ENCODE results near the gene PRAC2. TPM values are rescaled to one million over a fixed set of nuclear protein-coding genes. Genes with fewer than 3 reads are reported as not detected.
A peak's percentile ranks its signal among the peaks of the same experiment; 100 is the strongest.

The PRAC2 gene
- not detected for total RNA-seq

DNA sequence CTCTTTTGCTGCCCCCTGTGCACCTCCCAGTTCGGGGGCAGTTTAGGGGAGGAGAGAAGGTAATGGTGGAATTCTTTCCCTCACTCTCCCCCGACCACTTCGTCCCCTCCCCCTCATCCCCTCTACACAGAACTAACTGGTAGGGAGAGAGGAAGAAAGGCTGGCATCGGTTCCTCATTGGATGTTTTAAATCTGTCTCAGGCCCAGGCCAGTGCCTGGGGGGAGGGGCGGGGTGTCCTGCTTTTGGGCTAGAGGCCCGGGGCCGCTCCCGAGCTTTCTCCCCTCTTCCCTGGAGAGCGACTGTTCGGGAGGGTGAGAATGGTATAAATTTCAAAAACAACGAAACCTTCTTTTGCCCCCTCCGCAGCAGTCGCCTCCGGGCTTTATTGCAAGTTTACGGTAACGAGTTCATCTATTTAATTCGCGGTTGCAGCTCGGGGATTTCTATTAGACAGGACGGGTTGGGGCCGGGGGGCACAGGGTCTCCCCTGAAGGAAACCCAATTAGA lies at the start of gene PRAC2:
PRAC2 (plus strand) TSS at position 271 of the 508 bp plus-strand sequence. CDS start 1,226 bp downstream, outside the sequence.
- WGBS, 10 experiments: 0 to 8% (median 5%) methylated on average over 1 to 4 of the region's 21 CpGs; no CpG with 5 or more reads in 7 of the 10 experiments
- H3K4me1 ChIP-seq (replicated peaks in 1 of 2): peaks cover 0 to 9% of the 10 kb centered on the region in 2 donors
- no peak within 1 kb of the TSS for H3K4me3 ChIP-seq
- no peak within 1 kb of the TSS for H3K27ac ChIP-seq
- in situ Hi-C loops (cut with MboI; ENCODE audit: low pct_unique_long_range_greater_than_20kb in 2 of 9, low sequenced_read_pairs in 9 of 9, unreplicated experiment in 9 of 9): loop anchor here in 2 of 9 experiments (10.0 to 25.0 kb wide), 2 partner anchors 72 to 164 kb away; partner anchors contain the start of gene ATP5MC1 (in 2 of the 2)
- ATAC-seq (replicated peaks in 6 of 8): no peak

DNA sequence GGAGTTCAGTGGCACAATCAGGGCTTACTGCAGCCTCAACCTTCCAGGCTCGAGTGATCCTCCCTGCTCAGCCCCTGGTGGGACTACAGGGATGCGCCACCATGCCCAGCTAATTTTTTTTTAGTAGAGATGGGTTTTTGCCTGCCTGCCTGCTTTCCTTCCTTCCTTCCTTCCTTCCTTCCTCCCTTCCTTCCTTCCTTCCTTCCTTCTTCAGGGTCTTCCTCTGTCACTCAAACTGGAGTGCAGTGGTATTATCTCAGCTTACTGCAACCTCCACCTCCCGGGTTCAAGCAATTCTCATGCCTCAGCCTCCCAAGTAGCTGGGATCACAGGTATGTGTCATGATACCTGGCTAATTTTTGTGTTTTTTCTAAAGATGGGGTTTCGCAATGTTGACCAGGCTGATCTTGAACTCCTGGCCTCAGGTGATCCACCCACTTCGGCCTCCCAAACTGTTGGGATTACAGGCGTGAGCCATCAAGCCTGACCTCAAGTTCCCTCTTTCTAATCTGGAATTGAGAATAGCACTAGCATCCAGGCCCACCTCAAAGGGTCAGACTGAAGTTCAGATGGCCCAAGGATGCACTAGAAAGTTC lies 45.9 kb upstream of the PRAC2 start:
- no peaks in the 10 kb centered on the region for H3K4me1 ChIP-seq (replicated peaks in 1 of 2)
- no peak overlapping the region for H3K4me3 ChIP-seq
- 64 to 100% (median 80%) methylated on average over 1 to 4 of the region's 6 CpGs; no CpG with 5 or more reads in 7 of the 10 experiments for WGBS, 10 experiments
- in situ Hi-C loops (cut with MboI; ENCODE audit: low pct_unique_long_range_greater_than_20kb in 2 of 9, low sequenced_read_pairs in 9 of 9, unreplicated experiment in 9 of 9): loop anchor here in 3 of 9 experiments (10.0 to 25.0 kb wide), 2 partner anchors 108 to 210 kb away; partner anchors contain the start of gene ATP5MC1 (in 2 of the 3)
- no peak for ATAC-seq (replicated peaks in 6 of 8)
- H3K27ac ChIP-seq: no peak overlapping the region

DNA sequence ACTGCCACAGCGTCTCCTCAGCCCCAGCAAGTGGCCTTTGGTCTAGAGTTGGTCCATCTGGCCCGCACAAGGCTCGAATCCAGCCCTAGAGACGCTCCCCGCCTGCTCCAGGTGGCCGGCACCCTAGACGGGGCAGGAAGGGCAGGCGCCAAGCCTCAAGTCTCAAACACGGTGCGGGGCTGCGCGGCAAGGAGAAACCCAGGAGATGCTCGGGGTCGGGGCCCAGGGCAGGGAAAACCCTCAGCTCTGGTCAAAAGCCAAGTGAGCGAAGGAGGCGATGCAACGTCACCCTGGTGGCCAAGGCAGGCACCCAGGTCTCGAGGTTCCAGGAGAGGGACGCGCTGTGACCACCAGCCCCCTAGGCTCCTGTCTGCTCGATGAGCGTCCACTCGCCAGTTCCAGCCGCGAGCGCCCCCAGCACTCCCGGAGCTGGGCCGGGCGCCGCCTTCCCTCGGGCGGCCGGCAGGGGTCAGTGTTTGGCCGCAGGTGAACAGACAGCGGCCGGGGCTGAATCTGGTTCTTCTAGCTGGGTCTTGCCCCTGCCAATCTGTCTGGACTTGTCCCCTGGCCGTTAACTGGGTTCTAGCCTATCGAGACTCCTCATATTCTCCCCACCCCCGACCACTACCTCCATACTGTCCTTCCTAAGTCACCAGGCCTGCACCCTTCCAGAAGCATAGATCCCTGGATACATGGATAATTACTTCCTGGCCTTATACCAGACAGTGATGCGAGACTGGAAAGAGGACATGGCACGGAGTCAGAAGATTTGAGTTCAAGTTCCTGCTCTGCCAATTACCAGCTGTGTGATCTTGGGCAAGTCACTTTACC lies 44.6 kb upstream of the PRAC2 start:
- in situ Hi-C loops (cut with MboI; ENCODE audit: low pct_unique_long_range_greater_than_20kb in 2 of 9, low sequenced_read_pairs in 9 of 9, unreplicated experiment in 9 of 9): loop anchor here in 3 of 9 experiments (10.0 to 25.0 kb wide), 2 partner anchors 106 to 209 kb away; partner anchors contain the start of gene ATP5MC1 (in 2 of the 3)
- Histone ChIP-seq H3K4me1 (replicated peaks in 1 of 2) (no peaks in the 10 kb centered on the region), H3K4me3 (no peak overlapping the region), H3K27ac (no peak overlapping the region)
- ATAC-seq (replicated peaks in 6 of 8): peak; percentile 58 to 99 (median 84)
- 0 to 100% (median 44%) methylated on average over 1 to 6 of the region's 41 CpGs; no CpG with 5 or more reads in 2 of the 10 experiments for WGBS, 10 experiments

DNA sequence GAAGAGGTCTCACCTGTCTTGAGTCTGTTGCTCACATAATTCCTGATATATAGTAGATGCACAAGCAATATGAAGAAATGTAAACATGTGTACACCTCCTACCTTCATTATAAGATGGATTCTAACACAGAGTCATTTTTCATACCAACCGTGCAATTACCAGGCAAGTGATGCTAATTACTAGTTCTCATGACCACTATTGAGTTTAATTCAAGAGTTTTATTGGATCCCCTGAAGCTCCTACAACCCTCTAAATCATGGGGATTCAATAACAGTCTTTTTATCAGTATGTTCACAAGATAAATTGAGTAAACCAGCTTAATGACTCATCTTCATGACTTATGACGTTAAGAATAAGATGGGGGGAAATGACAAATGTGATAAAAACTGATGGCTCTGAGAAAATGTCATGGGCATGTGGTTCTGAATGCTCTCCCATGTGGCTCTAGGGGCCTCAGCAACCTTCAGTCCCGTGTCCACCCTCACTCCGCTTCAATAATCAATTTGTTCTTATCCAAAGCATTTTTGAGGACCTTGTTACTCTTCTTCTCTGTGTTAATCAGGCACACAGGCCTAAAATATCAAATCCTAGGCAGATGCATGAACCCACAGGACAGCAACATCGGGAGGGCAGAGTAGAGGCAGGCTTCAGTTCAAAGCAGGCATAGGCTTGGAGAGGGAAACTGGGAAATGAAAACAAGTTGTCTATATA lies 43.4 kb upstream of the PRAC2 start:
- no peak for ATAC-seq (replicated peaks in 6 of 8)
- H3K4me1 ChIP-seq (replicated peaks in 1 of 2): no peaks in the 10 kb centered on the region
- WGBS, 10 experiments: 35 to 100% (median 63%) methylated on average over 1 to 5 of the region's 5 CpGs
- H3K27ac ChIP-seq: no peak overlapping the region
- H3K4me3 ChIP-seq: no peak overlapping the region
- in situ Hi-C loops (cut with MboI; ENCODE audit: low pct_unique_long_range_greater_than_20kb in 2 of 9, low sequenced_read_pairs in 9 of 9, unreplicated experiment in 9 of 9): loop anchor here in 3 of 9 experiments (10.0 to 25.0 kb wide), 2 partner anchors 105 to 208 kb away; partner anchors contain the start of gene ATP5MC1 (in 2 of the 3)

DNA sequence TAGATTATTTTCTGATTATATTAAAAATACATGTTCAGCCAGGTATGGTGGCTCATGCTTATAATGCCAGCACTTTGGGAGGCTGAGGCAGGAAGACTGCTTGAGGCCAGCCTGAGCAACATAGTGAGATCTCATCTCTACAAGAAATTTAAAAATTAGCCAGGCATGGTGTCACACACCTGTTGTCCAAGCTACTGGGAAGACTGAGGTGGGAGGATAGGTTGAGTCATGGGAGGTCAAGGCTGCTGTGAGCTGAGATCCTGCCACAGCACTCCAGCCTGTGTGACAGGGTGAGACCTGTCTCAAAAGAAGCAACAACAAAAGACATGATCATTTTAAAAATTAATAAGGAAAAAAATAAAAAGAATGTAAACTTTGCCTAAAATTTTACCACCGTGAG lies 41.4 kb upstream of the PRAC2 start:
- Histone ChIP-seq H3K27ac (no peak overlapping the region), H3K4me3 (no peak overlapping the region), H3K4me1 (replicated peaks in 1 of 2) (no peaks in the 10 kb centered on the region)
- 50 to 100% (median 81%) methylated on average over 1 of the region's 1 CpG for WGBS, 10 experiments
- in situ Hi-C loops (cut with MboI; ENCODE audit: low pct_unique_long_range_greater_than_20kb in 2 of 9, low sequenced_read_pairs in 9 of 9, unreplicated experiment in 9 of 9): loop anchor here in 2 of 9 experiments (25.0 kb wide), 1 partner anchor 206 kb away; the partner anchor contains the start of gene ATP5MC1 (in 2 of the 2)
- no peak for ATAC-seq (replicated peaks in 6 of 8)

DNA sequence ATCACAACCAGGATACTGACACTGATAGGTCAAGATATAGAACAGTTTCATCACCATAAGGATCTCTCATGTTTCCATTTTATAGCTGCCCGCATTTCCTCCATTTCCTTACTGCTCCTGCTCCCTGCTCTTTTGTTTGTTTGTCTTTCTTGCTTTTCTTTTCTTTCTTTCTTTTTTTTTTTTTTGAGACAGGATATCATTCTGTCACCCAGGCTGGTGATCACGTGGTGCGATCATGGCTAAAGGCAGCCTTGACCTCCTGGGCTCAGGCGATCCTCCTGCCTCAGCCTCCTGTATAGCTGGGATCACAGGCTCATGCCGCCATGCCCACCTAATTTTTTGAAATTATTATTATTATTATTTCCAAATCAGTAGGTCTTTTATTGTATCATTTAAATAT lies 32.3 kb upstream of the PRAC2 start:
- no peaks in the 10 kb centered on the region for H3K4me1 ChIP-seq (replicated peaks in 1 of 2)
- no peak for ATAC-seq (replicated peaks in 6 of 8)
- in situ Hi-C loops (cut with MboI; ENCODE audit: low pct_unique_long_range_greater_than_20kb in 2 of 9, low sequenced_read_pairs in 9 of 9, unreplicated experiment in 9 of 9): loop anchor here in 2 of 9 experiments (25.0 kb wide), 1 partner anchor 197 kb away; the partner anchor contains the start of gene ATP5MC1 (in 2 of the 2)
- 71 to 96% (median 81%) methylated on average over 1 to 5 of the region's 5 CpGs; no CpG with 5 or more reads in 1 of the 10 experiments for WGBS, 10 experiments
- H3K27ac ChIP-seq: no peak overlapping the region
- no peak overlapping the region for H3K4me3 ChIP-seq

DNA sequence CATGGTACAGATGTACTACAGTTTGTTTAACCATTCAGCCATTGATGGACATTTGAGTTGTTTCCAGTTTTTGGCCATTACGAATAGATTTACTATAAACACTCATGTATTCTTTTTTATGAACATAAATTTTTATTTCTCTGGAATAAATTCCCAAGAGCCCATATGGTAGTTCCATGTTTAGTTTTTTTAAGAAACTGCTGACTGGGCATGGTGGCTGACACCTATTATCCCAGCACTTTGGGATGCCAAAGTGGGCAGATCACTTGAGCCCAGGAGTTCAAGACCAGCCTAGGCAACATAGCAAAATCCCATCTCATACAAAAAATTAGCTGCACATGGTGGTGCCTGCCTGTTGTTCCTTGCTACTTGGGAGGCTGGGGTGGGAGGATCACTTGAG lies 30.9 kb upstream of the PRAC2 start:
- in situ Hi-C loops (cut with MboI; ENCODE audit: low pct_unique_long_range_greater_than_20kb in 2 of 9, low sequenced_read_pairs in 9 of 9, unreplicated experiment in 9 of 9): loop anchor here in 2 of 9 experiments (25.0 kb wide), 1 partner anchor 195 kb away; the partner anchor contains the start of gene ATP5MC1 (in 2 of the 2)
- 0 to 86% (median 54%) methylated on average over 1 of the region's 1 CpG; no CpG with 5 or more reads in 1 of the 10 experiments for WGBS, 10 experiments
- H3K4me1 ChIP-seq (replicated peaks in 1 of 2): no peaks in the 10 kb centered on the region
- ATAC-seq (replicated peaks in 6 of 8): no peak
- no peak overlapping the region for H3K4me3 ChIP-seq
- H3K27ac ChIP-seq: no peak overlapping the region

DNA sequence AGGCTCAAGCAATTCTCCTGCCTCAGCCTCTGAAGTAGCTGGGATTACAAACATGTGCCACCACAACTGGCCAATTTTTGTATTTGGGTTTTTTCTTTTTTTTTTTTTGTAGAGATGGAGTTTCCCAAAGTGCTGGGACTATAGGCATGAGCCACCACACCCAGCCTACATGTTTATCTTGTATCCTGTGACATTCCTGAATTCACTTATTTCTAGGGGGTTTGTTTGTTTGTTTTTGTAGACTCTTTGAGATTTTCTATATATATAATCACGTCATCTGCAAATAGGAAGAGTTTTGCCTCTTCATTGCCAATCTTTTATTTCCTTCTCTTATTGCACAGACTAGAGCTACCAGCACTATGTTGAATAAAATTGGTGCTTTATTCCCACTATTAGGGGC lies 29.8 kb upstream of the PRAC2 start:
- in situ Hi-C loops (cut with MboI; ENCODE audit: low pct_unique_long_range_greater_than_20kb in 2 of 9, low sequenced_read_pairs in 9 of 9, unreplicated experiment in 9 of 9): loop anchor here in 2 of 9 experiments (25.0 kb wide), 1 partner anchor 194 kb away; the partner anchor contains the start of gene ATP5MC1 (in 2 of the 2)
- no peak for ATAC-seq (replicated peaks in 6 of 8)
- Histone ChIP-seq H3K4me3 (no peak overlapping the region), H3K27ac (no peak overlapping the region), H3K4me1 (replicated peaks in 1 of 2) (no peaks in the 10 kb centered on the region)
- 0 to 80% (median 7%) methylated on average over 1 of the region's 1 CpG for WGBS, 10 experiments

DNA sequence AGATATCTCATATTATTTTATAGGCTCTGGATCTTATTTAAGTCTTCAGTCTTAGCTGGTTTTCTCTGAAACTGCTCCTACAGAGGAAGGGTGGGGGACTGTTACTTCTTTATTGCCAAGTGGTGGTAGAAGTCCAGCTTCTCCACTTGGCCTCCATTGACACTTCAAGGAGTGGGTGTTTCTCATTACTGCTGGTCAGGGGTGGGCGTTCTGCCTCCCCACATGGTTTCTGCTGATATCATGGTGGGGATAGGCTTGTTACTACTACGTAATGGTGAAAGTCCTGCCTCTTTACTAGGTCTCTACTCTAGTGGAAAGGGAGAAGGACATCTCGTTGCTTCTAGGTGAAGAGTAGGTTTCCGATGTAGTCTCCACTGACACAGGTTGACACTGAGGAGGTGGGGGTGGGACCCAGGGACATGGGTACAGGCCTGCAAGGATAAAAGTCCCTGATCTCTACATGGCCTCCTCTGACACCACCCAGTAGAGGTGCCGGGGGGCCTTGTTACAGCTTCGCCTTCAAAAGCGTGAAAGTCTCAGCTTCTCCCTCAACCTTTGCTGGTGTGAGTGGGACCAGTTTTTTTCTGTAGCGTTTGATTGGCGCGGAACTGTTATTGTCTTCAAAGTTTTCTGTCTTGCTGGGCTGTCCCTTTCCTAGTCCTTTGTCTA lies 21.0 kb upstream of the PRAC2 start:
- 0 to 85% (median 50%) methylated on average over 1 to 7 of the region's 10 CpGs; no CpG with 5 or more reads in 3 of the 10 experiments for WGBS, 10 experiments
- H3K4me3 ChIP-seq: no peak overlapping the region
- H3K27ac ChIP-seq: no peak overlapping the region
- ATAC-seq (replicated peaks in 6 of 8): no peak
- H3K4me1 ChIP-seq (replicated peaks in 1 of 2): no peaks in the 10 kb centered on the region
- in situ Hi-C loops (cut with MboI; ENCODE audit: low pct_unique_long_range_greater_than_20kb in 2 of 9, low sequenced_read_pairs in 9 of 9, unreplicated experiment in 9 of 9): loop anchor here in 2 of 9 experiments (25.0 kb wide), 1 partner anchor 185 kb away; the partner anchor contains the start of gene ATP5MC1 (in 2 of the 2)

DNA sequence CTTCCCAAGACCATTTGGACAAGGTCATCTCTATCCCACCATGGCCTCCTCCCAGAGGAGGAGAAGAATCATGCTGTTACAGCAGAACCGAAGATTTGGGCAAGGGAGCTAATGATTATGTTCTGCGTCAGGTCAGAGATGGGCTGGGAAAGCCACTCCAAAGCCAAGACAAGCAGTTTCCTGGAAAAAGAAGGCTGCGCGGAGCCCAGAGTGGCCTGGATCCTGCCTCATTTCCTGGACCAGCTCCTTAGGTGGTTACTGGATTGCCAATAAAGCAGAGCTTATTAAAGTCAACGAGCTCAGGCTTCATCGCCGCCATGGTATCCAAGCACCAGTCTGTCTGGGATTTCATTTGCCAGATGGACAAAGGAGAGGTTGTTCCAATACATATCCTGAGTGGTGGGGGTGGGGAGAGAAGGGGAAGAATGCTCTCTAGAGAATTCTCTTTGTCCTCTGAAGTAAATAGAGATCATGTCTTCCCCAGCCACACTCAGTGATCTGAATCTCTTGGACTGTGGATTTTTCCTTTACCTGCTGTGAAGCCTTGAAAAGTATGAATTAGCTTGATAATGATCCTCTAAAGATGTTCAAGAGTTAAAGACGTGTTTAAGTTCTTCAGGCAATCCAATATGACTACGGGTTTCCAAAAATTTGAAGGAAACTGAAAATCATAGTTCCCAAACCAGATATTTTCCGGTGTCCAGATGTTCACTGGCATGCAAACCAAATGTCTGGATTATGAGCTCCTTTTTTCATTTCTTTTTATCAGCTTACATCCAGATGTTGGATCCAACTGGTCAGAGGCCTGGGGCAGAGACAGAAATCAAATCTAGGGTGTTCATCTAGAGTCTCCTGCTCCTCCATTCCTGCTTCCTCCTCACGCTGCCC lies 18.4 kb upstream of the PRAC2 start:
- no peak overlapping the region for H3K4me3 ChIP-seq
- H3K27ac ChIP-seq: no peak overlapping the region
- no peaks in the 10 kb centered on the region for H3K4me1 ChIP-seq (replicated peaks in 1 of 2)
- in situ Hi-C loops (cut with MboI; ENCODE audit: low pct_unique_long_range_greater_than_20kb in 2 of 9, low sequenced_read_pairs in 9 of 9, unreplicated experiment in 9 of 9): loop anchor here in 2 of 9 experiments (25.0 kb wide), 1 partner anchor 183 kb away; the partner anchor contains the start of gene ATP5MC1 (in 2 of the 2)
- ATAC-seq (replicated peaks in 6 of 8): no peak
- 7 to 88% (median 50%) methylated on average over 3 to 8 of the region's 11 CpGs for WGBS, 10 experiments

DNA sequence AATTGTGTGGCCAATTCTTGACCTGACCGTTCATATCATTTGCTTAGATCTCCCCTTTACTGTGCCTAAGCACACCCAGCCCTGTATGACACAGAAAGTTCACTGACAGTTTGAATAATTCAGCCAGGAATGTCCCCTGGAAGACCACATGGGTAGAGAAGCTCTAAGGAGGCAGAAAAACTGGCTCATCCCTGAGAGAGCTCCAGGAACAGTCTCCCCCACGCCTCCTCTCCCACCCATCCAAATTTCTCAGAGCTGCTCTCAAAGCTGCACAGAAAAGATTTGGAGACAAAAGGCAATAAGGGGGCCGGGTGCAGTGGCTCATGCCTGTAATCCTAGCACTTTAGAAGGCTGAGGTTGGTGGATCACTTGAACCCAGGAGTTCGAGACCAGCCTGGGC lies 11.9 kb upstream of the PRAC2 start:
- WGBS, 10 experiments: 6 to 60% (median 37%) methylated on average over 1 to 3 of the region's 4 CpGs; no CpG with 5 or more reads in 2 of the 10 experiments
- in situ Hi-C loops (cut with MboI; ENCODE audit: low pct_unique_long_range_greater_than_20kb in 2 of 9, low sequenced_read_pairs in 9 of 9, unreplicated experiment in 9 of 9): loop anchor here in 2 of 9 experiments (25.0 kb wide), 1 partner anchor 176 kb away; the partner anchor contains the start of gene ATP5MC1 (in 2 of the 2)
- no peak for ATAC-seq (replicated peaks in 6 of 8)
- Histone ChIP-seq H3K4me1 (replicated peaks in 1 of 2) (no peaks in the 10 kb centered on the region), H3K27ac (no peak overlapping the region), H3K4me3 (no peak overlapping the region)

All from motor neuron (in vitro differentiated cells).